Naive thymus-derived CD8-positive, alpha-beta T cell (primary cell): Measurements from ENCODE around the gene ASAP2. TPM values are rescaled to one million over a fixed set of nuclear protein-coding genes. Genes with fewer than 3 reads are reported as not detected.

ENCODE experiments used
- ATAC-seq, 2 donors: fragments of 150-1000 bp; cut with Tn5 transposase in 1 of 2; sonication (Bioruptor Pico), chemical (Tn5 transposase) in 1 of 2; 1 replicate in 1 of 2; 2 replicates in 1 of 2; pipeline ENCODE4 v1.10.0; 2021; ENCODE audit warnings: mild to moderate bottlenecking in 2 of 2, moderate library complexity in 2 of 2
- POLR2A ChIA-PET: fragments of 350-600 bp; sonication (Branson Sonifier 250); formaldehyde crosslinking; loops from one replicate; lab custom pipeline; 2021; ENCODE audit warnings: antibody characterized with exemption; lab: Charles Lee
- DNase-seq, 10 donors: peaks; one replicate each; pipeline versions ENCODE4 v3.0.0 to v3.0.0-alpha.2; 2020 to 2022
- H3K27ac Mint-ChIP-seq, 10 donors: one replicate each; pipeline ENCODE4 v1.8.0; 2020 to 2022; ENCODE audit warnings: mild to moderate bottlenecking in 10 of 10, mixed read lengths in 10 of 10, moderate library complexity in 4 of 10, inconsistent platforms in 1 of 10
- H3K27me3 Mint-ChIP-seq, 5 donors: one replicate each; pipeline ENCODE4 v1.8.0; 2021 to 2022; ENCODE audit warnings: mixed read lengths in 5 of 5
- H3K36me3 Mint-ChIP-seq, 3 donors: one replicate each; pipeline ENCODE4 v1.8.0; 2020 to 2022; ENCODE audit warnings: mixed read lengths in 3 of 3, mild to moderate bottlenecking in 2 of 3, inconsistent platforms in 1 of 3
- H3K4me1 Mint-ChIP-seq, 4 donors: one replicate each; pipeline ENCODE4 v1.8.0; 2021 to 2022; ENCODE audit warnings: mixed read lengths in 4 of 4
- H3K4me3 Mint-ChIP-seq, 10 donors: one replicate each; pipeline ENCODE4 v1.8.0; 2020 to 2022; ENCODE audit warnings: mild to moderate bottlenecking in 10 of 10, mixed read lengths in 10 of 10, moderate library complexity in 6 of 10, inconsistent platforms in 1 of 10
- H3K9me3 Mint-ChIP-seq, 9 donors: one replicate each; pipeline ENCODE4 v1.8.0; 2020 to 2022; ENCODE audit warnings: mixed read lengths in 9 of 9, mild to moderate bottlenecking in 3 of 9, inconsistent platforms in 1 of 9, moderate library complexity in 1 of 9
- polyA plus RNA-seq, 3 donors: library from polyadenylated mRNA; unstranded; fragments of 300-500 nt; fragmentation: Illumina TruSeq; gene quantifications; one replicate each; pipeline ENCODE4 v1.2.3, GENCODE V29; 2021
- total RNA-seq, 8 experiments: library from RNA in 2 of 8; stranded (reverse) in 2 of 8; gene quantifications; one replicate each; pipeline ENCODE4 v1.2.3 and lab custom pipeline; 2021 to 2026

The ASAP2 gene
- total and polyA plus RNA-seq, 5 experiments from 2014 or later: not detected

- H3K4me1 Mint-ChIP-seq: no peaks in the 10 kb centered on the region
- no peaks in the 10 kb centered on the region for H3K9me3 Mint-ChIP-seq
- no peaks in the 10 kb centered on the region for H3K36me3 Mint-ChIP-seq
- POLR2A ChIA-PET: no interaction called here
- peaks cover 0 to 3% (median 0%) of the 10 kb centered on the region in 5 donors for H3K27me3 Mint-ChIP-seq
- ATAC-seq: no peak
- no peak overlapping the region for H3K27ac Mint-ChIP-seq
- H3K4me3 Mint-ChIP-seq: no peak overlapping the region
- DNase-seq: no peak
Measured at GRCh38 chr2:9241233-9241632, 34.6 kb downstream of the ASAP2 start.

GRCh38 chr2:9243357-9243756 lies 36.7 kb downstream of the ASAP2 start:
- no peak overlapping the region for H3K27ac Mint-ChIP-seq
- ATAC-seq (no peak), DNase-seq (no peak)
- no peaks in the 10 kb centered on the region for H3K9me3 Mint-ChIP-seq
- H3K4me1 Mint-ChIP-seq: no peaks in the 10 kb centered on the region
- no peaks in the 10 kb centered on the region for H3K36me3 Mint-ChIP-seq
- H3K4me3 Mint-ChIP-seq: no peak overlapping the region
- H3K27me3 Mint-ChIP-seq: peaks cover 0 to 3% (median 1%) of the 10 kb centered on the region in 5 donors
- POLR2A ChIA-PET: no interaction called here

GRCh38 chr2:9244985-9245544 lies 38.5 kb downstream of the ASAP2 start:
- peaks cover 2 to 15% (median 3%) of the 10 kb centered on the region in 5 donors for H3K27me3 Mint-ChIP-seq
- POLR2A ChIA-PET: no interaction called here
- H3K9me3 Mint-ChIP-seq: no peaks in the 10 kb centered on the region
- ATAC-seq (no peak), DNase-seq (no peak)
- no peaks in the 10 kb centered on the region for H3K4me1 Mint-ChIP-seq
- H3K36me3 Mint-ChIP-seq: no peaks in the 10 kb centered on the region
- H3K4me3 Mint-ChIP-seq: no peak overlapping the region
- H3K27ac Mint-ChIP-seq: no peak overlapping the region

- Mint-ChIP-seq H3K9me3 (no peaks in the 10 kb centered on the region), H3K4me1 (no peaks in the 10 kb centered on the region), H3K27ac (no peak overlapping the region), H3K27me3 (peaks cover 2 to 24% (median 9%) of the 10 kb centered on the region in 5 donors), H3K36me3 (no peaks in the 10 kb centered on the region), H3K4me3 (no peak overlapping the region)
- no peak for DNase-seq
- no peak for ATAC-seq
- POLR2A ChIA-PET: no interaction called here
Measured at GRCh38 chr2:9247177-9247576, 40.6 kb downstream of the ASAP2 start.

- no peaks in the 10 kb centered on the region for H3K36me3 Mint-ChIP-seq
- H3K4me1 Mint-ChIP-seq: no peaks in the 10 kb centered on the region
- no peak overlapping the region for H3K27ac Mint-ChIP-seq
- POLR2A ChIA-PET: no interaction called here
- no peak overlapping the region for H3K4me3 Mint-ChIP-seq
- ATAC-seq (no peak), DNase-seq (no peak)
- peaks cover 2 to 24% (median 9%) of the 10 kb centered on the region in 5 donors for H3K27me3 Mint-ChIP-seq
- no peaks in the 10 kb centered on the region for H3K9me3 Mint-ChIP-seq
Measured at GRCh38 chr2:9247786-9248185, 41.2 kb downstream of the ASAP2 start.

- Mint-ChIP-seq H3K9me3 (no peaks in the 10 kb centered on the region), H3K27me3 (peaks cover 2 to 24% (median 9%) of the 10 kb centered on the region in 5 donors), H3K4me1 (no peaks in the 10 kb centered on the region), H3K4me3 (no peak overlapping the region), H3K36me3 (no peaks in the 10 kb centered on the region), H3K27ac (no peak overlapping the region)
- ATAC-seq: no peak
- no peak for DNase-seq
- POLR2A ChIA-PET: no interaction called here
Measured at GRCh38 chr2:9248363-9248762, 41.8 kb downstream of the ASAP2 start.

- peaks cover 3 to 24% (median 11%) of the 10 kb centered on the region in 5 donors for H3K27me3 Mint-ChIP-seq
- POLR2A ChIA-PET: no interaction called here
- H3K4me1 Mint-ChIP-seq: no peaks in the 10 kb centered on the region
- peak overlapping the region in 1 of 10 donors; percentile 46 for H3K27ac Mint-ChIP-seq
- H3K36me3 Mint-ChIP-seq: no peaks in the 10 kb centered on the region
- no peak overlapping the region for H3K4me3 Mint-ChIP-seq
- DNase-seq (no peak), ATAC-seq (no peak)
- H3K9me3 Mint-ChIP-seq: no peaks in the 10 kb centered on the region
Measured at GRCh38 chr2:9249020-9249800, 42.6 kb downstream of the ASAP2 start.

- ATAC-seq: no peak
- no peaks in the 10 kb centered on the region for H3K36me3 Mint-ChIP-seq
- POLR2A ChIA-PET: no interaction called here
- H3K4me3 Mint-ChIP-seq: no peak overlapping the region
- no peak overlapping the region for H3K27ac Mint-ChIP-seq
- no peaks in the 10 kb centered on the region for H3K9me3 Mint-ChIP-seq
- H3K4me1 Mint-ChIP-seq: no peaks in the 10 kb centered on the region
- no peak for DNase-seq
- H3K27me3 Mint-ChIP-seq: peaks cover 3 to 24% (median 11%) of the 10 kb centered on the region in 5 donors
Measured at GRCh38 chr2:9250091-9250490, 43.5 kb downstream of the ASAP2 start.

GRCh38 chr2:9250498-9251153 lies 44.0 kb downstream of the ASAP2 start:
- POLR2A ChIA-PET: no interaction called here
- peaks cover 3 to 24% (median 11%) of the 10 kb centered on the region in 5 donors for H3K27me3 Mint-ChIP-seq
- no peak for DNase-seq

GRCh38 chr2:9251154-9252001 lies 44.8 kb downstream of the ASAP2 start:
- POLR2A ChIA-PET: no interaction called here
- Mint-ChIP-seq H3K4me1 (no peaks in the 10 kb centered on the region), H3K9me3 (no peaks in the 10 kb centered on the region), H3K36me3 (no peaks in the 10 kb centered on the region), H3K27me3 (peaks cover 3 to 24% (median 11%) of the 10 kb centered on the region in 5 donors), H3K27ac (peak overlapping the region in 1 of 10 donors; percentile 16), H3K4me3 (no peak overlapping the region)
- ATAC-seq: no peak
- DNase-seq: no peak

More at GRCh38 chr2:9250498-9251153, 44.0 kb downstream of the ASAP2 start:
- Mint-ChIP-seq H3K36me3 (no peaks in the 10 kb centered on the region), H3K9me3 (no peaks in the 10 kb centered on the region), H3K4me3 (no peak overlapping the region), H3K4me1 (no peaks in the 10 kb centered on the region), H3K27ac (peak overlapping the region in 1 of 10 donors; percentile 21)
- no peak for ATAC-seq

- POLR2A ChIA-PET: no interaction called here
- Mint-ChIP-seq H3K27me3 (peaks cover 3 to 24% (median 11%) of the 10 kb centered on the region in 5 donors), H3K27ac (no peak overlapping the region), H3K4me1 (no peaks in the 10 kb centered on the region), H3K36me3 (no peaks in the 10 kb centered on the region), H3K4me3 (no peak overlapping the region), H3K9me3 (no peaks in the 10 kb centered on the region)
- ATAC-seq (no peak), DNase-seq (no peak)
Measured at GRCh38 chr2:9252002-9252357, 45.4 kb downstream of the ASAP2 start.

GRCh38 chr2:9255416-9255815 lies 48.8 kb downstream of the ASAP2 start:
- Mint-ChIP-seq H3K36me3 (no peaks in the 10 kb centered on the region), H3K4me1 (peaks cover 0 to 6% (median 3%) of the 10 kb centered on the region in 4 donors), H3K9me3 (no peaks in the 10 kb centered on the region), H3K27ac (no peak overlapping the region), H3K4me3 (no peak overlapping the region), H3K27me3 (peaks cover 1 to 9% (median 6%) of the 10 kb centered on the region in 5 donors)
- no peak for DNase-seq
- no peak for ATAC-seq
- POLR2A ChIA-PET: no interaction called here
